NCI-H1694 treated with DMSO at 0.1 percent for 48 hours (cell line): Measurements from ENCODE around the gene IFIH1.
A peak's percentile ranks its signal among the peaks of the same experiment; 100 is the strongest.

Source experiments
- DNase-seq: peaks from one replicate; lab custom pipeline; 2025; lab: John Stamatoyannopoulos, UW

The IFIH1 gene

DNA sequence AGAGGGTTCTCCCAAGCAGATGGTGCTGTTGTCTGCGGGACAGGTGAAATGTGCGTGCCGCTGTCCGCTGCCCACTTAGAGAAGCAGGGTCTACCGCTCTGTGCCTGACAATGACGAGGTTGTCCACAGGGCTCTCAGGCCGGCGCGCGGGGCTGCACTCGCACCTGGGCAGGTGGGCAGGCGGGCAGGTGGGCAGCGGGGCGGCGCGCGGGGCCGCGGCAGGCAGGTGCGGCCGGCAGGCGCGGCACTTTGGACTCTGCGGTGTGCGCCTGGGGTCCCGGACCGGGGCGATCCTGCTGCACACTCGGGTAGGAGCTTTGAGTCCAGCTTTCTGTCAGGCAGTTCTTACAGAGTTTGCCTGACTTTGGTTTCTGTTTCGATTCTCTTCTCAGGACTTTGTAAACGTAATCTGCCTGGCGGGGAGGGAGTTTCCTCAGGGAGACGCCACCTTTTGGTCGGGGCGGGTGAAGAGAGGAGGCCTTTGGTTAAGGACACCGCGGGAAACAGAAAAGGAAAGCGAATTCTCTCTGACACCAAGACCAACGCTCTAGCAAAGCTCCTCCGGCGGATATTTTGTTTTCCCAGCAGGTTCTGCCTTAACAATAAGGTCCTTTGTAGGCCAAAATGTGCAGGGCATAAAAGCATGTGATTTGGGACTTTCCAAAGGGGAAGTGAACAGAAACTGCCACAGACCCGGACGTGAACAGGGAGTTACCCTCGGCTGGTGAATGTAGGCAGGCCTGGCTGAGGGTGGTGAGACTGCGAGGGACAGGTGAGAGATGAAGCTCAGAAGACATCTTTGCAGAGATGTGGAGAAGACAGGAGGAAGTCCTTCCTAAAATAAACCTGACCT, at the start of gene IFIH1:
IFIH1 (minus strand) TSS at position 357 of the 853 bp plus-strand sequence. CDS start 377 bp downstream, outside the sequence.
- DNase-seq, result no peak

DNA sequence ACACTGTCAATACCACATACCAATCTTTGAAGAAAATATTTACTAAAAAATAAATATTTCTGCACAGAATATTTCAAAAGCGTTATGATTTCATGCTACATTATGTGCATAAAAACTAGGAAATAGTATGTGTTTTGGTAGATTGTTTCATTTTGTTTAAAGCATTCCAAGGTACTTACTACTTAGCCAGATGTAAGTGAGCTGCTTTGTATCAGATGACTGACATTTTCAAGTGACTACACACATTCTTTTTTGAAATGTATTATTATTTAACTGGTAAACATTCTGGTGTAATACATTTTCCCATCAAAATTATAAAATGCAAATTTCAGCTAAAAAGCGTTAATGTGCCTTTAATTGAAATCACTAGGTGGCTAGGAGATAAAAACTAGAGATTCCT, 46.9 kb upstream of the IFIH1 start:
- no peak for DNase-seq

DNA sequence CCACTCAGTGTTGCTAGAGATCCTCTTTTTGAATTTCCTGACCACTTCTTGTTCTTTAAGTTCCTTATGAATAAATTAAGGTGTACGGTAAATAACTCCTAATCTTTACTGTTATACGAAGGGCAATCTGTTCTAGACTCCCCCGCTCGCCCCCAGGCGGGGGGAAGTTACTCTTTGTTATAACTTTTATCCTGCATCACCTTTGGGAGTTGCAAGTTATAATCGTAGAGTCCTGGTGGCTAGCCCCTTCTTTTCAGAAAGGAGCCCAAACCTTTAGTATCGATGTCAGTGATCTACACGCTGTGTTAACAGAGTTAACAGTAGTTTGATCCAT, 26.1 kb upstream of the IFIH1 start:
- no peak for DNase-seq

DNA sequence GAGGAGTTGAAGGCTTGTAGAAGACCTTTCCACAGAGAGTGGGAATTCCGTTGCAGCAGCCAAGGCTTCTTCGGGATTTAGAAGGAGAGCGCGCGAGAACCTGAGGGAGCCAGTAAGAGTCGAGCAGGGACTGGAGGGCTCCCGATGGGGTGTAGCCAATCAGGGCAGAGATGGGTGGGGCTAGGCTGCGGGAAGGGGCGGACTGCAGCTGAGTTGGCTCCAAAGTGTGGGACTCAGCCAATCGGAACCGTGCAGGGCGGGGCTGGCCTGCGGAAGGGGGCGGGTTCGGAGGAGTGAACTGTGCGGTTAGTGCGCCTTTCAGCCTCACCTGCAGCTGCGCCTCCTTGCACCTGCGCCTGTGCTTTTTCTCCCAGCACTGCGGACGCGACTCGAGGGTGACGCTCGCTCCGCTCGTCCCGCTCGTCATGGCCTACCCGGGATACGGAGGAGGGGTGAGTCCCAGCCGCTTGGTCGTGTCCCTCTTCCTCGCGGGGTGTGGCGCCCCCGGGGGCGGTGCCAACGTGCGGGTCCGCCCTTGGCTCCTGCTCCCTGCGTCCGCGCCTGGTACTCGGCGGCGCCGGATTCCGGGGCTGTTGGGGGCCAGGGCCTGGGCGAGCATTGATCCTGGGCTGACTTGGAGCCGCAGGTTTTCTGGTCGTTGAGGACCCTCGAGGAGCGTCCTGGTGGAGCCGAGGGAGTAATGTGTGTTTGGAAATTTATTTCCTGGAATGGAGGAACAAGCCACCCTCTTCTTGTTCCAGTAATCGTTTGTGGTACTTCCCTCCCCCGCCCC, 25.5 kb upstream of the IFIH1 start, which contains the start of gene GCA:
GCA (plus strand) TSS at position 309 of the 793 bp plus-strand sequence; CDS start at position 426, 117 bp downstream.
- no peak for DNase-seq

DNA sequence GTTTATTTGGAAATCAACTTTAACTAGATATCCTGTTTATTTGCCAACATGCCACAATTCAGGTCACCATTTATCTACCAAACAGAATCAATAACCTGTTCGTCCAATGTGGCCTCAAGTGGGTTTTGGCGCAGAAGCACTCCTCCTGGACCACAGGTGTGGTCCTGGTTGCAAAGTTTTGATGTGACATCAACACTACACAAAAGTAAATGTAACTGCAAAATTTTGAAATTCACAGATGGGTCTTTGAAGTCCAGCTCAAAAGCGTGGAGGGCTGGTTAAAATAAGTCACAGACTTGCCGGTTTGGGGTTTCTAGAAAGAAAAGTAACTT, 25.0 kb upstream of the IFIH1 start:
- no peak for DNase-seq

DNA sequence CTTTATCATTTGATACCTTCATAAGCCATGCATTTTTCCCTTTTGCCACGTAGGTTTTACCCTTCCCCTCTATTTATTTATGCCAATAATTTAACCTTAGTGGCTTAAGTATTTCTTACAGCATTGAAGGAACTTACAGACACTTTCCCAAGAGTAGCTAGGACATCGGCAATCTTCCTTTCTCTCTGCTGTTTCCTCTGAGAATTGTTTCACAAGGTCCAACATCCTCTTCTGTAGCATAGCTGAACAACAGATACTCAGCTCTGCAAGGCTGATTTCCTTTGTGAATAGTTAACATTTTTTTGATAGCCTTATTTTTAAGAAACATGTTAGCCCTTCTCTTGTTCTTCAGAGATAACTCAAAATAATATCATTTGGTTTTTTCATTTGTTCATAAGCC, 24.4 kb upstream of the IFIH1 start:
- no peak for DNase-seq

DNA sequence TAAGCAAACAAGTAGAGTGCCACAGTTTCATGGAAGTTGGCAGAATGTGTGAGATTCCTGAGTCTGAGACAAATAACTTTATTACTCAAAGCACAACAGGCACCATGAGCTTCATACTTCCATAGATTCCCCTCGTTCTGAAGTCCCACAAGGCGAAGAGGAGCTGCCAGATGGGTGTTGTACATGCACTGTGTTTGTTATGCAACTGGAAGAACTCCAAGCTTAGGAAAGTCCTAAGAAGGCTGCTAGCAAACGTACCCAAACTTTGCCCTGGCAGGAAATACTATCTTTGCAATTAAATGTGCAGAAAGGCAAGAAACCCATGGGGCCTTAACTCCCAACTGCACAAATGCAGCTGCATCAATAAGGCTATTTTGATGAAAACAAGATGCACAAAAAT, 23.8 kb upstream of the IFIH1 start:
- DNase-seq, result no peak

DNA sequence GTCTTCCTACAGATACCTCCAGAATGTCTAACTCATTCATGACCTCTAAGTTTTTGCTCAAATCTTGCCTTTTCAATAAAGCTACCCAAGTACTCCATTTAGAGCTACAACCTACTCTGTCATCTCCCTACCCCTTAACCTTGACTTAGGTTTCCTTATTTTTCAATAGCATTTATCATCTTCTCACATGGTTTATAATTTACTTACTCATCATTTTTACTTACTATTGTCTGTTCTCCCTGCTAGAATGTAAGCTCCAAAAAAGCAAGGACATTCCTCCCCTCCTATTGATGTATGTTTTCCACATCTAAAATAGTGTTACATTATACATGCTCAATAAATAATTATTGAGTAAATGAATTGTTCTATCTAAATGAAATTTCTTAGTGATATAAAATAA, 22.3 kb upstream of the IFIH1 start:
- no peak for DNase-seq

DNA sequence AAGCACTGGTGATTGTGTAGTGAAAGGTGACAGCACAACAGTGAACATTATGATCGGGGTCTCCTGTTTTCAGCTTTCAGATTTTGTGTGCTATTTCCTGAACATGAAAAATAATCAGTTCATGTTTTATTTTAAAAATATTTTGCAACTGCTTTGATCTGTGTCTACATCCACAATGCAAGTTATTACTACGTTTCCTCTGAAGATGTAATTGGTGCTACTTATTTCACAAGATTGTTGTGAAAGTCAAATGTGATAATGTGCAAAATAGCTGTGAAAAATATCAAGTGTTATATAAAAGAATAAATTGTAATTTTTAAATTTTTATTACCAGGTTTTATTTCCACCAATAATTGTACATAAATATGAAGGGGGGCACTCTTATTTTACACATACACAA, 19.4 kb upstream of the IFIH1 start:
- DNase-seq, result no peak

DNA sequence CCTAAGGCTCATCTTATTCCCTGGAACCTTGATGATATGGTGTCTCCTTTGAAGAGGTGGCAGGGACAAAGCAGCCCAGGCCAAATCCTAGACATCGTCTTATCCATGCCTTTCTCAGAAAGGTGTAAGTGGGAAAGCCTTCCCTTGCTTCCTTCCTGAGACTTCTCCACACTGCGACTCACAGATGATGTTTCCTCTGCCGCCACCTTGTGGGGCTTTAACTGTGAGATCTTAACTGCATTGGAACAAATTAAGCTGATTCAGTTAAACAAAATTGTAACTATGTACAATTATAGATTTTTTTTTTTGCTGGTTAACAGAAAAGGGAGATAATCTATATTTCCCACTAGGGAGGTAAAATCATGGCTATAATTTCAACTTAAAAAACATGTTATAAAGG, 15.5 kb upstream of the IFIH1 start:
- DNase-seq, result peak; percentile 9

DNA sequence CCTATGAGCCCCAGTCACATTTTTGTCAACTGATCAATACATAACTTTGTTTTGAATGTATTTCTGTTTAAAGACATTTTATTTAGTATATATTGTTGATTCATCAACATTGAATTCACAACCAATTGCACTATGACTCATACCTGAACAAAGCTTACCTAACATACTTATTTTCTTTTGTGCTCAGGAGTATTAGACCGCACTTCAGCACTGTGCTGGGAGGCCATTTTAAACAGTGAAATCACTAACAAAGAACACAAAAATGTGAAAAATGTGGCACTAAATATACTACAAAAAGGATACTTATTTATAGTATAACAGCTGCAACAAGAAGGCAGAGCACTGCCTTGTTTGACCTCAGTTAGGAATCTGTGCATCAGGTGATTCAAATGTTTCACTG, 12.4 kb upstream of the IFIH1 start:
- DNase-seq, result no peak

DNA sequence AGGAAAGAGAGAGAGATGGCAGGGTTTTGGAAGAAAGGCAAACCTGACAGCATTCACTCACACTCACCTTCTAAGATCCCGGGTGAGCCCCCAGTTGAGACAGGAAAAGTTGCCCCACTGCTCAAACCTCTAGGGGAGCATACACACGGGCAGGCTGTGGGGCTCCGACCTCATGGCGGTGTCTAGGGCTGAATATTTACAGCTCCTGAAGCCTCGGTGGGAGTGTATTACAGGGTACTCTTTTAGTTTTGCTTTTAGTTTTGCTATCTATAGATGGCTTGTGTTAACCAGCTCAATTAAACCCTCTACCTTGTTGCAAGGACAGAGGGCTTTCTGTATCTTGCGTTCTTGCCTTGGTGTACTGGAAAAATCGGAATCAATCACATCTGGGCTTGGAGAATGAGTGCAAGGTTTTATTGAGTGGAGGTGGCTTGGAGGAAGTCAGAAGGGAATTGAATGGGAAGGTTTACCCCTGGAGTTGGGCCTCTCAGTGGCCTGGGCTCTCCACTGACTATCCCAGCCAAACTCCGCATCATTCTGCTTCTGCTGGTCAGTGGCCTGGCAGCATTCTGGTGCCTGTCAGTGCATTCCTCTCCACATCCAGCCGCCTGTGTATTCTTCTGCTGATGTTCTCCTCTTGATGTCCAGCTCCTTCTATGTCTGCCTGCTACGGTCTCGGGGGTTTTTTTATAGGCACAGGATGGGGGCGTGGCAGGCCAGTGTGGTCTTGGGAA, 10.1 kb upstream of the IFIH1 start:
- DNase-seq, result no peak

DNA sequence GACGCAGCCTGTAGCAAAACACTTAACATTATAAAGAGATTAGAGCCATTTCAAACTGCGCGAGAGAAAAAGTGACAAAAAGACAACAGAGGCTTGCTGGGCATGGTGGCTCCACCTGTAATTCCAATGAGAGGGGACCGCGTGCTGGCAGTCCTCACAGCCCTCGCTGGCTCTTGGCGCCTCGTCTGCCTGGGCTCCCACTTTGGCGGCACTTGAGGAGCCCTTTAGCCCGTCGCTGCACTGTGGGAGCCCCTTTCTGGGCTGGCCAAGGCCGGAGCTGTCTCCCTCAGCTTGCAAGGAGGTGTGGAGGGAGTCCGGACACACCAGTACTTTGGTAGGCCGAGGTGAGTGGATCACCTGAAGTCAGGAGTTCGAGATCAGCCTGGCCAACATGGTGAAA, 9.3 kb upstream of the IFIH1 start:
- DNase-seq, result no peak

DNA sequence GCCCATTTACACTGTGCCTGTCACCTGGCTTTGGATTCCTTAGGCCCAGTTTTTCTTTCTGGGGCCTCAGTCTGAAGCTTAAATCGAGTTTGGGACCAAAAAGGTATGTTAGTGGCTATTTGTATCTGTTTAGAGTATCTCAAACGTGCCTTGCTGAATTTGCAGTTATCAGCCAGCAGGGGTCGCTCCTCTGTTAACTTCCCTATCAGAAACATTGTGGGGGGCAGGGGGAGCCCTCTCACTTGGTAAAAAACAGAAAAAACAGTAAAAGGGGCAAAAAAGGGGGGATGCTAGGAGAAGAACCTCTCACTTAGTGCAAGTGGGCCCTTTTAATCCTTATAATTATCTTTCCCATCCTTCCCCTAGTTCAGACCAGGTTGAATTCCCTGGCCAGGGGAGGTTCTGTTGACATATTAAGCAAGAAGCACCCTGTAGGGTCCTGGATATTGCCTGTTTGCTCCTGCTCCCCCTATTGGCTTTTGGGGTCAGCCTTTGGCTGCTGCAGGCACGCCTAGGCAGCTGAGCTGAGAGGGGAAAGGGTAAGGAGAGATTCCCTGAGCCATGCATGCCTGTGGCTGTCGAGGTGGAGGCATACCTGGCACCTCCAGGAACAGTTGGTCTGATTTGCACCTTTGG, 8.8 kb upstream of the IFIH1 start:
- DNase-seq, result peak; percentile 8

DNA sequence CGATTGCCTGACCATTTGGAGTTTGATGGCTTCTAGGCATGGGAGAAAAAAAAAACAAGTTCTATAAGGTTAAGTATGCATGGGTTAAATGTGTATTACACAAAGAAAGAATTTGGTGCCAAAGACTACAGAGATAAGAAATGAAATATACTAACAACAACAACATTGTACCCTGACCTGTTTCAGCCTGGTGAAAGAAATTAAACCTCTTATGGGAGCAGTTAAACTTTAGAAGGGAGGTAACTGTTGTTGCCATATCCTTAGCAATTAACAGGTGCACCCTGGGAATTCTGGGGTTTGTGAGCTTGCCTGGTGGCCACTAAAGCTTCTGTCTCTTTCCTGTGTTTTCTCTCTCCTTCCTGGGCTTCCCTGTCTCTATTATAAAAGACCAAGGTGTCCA, 6.5 kb upstream of the IFIH1 start:
- no peak for DNase-seq

DNA sequence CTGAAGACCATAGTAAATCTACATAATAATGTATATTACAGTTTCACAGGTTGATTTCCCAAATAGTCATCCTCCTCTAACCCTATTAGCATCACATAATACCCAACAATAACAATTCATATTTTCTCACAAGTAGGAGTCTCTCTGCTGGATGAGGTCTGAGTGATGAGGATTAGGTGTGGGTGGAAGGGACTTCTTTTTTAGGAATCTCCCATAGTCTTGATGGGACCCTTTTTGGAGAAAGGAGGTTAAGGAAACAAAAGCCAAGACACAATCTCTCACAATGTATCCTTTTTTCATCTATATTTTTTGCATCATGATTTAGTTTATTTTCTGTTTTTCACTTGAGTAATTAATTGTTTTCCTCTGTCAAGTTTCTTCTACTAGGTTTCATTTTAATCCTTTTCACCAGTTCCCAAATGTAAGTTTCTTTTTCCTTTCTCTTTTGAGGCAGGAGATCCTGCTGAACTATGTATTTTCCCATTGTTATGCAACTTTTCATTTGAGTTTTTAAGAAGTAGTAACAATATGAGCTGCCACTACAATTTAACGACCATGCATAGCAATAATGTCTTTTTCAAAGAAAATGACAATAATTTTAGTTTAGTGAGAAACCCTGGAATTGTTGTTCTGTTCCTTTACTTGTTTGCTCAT, 2.5 kb upstream of the IFIH1 start:
- DNase-seq, result no peak

DNA sequence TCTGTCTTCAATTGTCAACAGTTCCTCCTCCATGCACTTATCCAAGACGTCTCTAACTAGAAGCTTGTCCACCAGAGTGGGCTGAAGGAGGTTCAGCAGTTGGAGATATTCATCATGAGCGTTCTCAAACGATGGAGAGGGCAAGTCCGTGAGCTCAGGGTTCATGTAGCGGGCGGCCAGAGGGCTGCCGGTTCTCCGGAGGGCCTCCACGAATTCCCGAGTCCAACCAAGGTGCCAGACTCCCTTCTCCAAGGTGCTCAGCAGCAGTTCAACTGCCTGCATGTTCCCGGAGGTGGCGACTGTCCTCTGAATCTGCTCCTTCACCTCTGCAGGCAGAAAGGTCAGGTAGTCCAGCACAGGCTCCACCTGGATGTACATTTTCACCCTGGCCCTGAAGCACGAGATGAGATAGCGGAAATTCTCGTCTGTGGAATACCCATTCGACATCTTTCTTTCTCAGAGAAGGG, 590 bp downstream of the IFIH1 start:
- DNase-seq, result no peak

DNA sequence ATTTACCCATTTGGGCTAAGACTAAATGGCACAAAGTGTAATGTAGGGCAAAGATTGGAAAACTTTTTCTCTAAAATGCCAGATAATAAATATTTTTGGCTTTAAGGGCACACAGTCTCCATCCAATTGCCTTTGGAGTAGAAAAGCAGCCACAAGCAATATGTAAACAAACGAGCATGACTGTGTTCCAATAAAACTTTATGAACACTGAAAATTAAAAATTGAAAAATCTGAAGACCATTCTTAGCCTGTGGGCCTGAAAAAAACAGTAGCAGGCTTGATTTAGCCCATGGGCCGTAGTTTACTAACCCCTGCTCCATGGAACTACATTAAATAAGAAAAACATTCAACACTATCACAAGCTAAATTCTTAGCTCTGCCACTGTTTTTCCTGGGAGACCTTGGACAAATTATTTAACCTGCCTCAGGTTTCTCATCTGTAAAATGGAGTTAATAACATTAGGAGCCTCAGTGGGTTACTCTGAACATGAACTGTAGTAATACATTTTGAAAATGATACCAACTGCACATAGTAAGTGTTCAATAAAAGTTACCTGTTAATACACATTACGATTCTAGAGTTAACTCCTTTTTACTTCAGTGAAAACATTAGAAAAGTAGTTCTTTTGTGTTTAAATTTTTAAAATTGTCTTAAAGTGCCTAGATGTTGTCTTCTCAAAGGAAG, 1.3 kb downstream of the IFIH1 start:
- DNase-seq, result no peak

DNA sequence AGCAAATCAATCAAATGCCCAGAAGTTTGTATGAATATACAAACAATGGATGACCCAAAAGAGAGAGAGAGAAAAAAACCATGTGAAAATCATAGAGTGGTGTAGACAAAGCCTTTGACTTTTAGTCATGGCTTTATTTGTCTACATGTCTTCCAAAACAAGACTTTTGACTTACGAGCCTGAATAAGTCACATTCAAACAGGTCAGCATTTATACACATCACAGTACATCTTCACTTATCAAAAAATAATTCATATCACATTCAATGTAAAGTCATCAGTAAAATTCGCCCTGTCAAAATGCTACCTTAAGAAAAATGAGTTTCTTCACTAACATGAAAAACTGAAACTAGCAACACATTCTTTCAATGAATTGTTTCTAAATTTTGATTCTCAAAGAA, 1.9 kb downstream of the IFIH1 start:
- DNase-seq, result no peak

DNA sequence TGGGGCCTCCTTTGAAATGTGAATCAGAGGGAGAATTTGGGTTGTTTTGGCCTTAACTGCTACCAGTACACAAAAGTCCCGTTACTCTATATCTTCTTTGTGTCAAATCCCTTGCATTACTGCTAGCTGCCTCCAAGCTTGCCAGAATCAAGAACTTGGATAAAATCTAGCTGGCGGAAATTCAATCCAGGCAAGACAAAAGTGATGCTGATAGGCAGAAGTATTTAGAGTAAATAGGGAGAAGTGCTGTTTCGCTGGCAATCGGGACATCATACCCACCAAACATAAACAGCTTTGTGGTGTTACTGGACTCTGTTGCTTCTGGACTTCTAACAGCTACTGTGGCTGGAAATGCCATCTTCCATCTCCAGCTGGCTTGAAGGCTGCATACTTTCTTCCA, 2.5 kb downstream of the IFIH1 start:
- DNase-seq, result no peak

DNA sequence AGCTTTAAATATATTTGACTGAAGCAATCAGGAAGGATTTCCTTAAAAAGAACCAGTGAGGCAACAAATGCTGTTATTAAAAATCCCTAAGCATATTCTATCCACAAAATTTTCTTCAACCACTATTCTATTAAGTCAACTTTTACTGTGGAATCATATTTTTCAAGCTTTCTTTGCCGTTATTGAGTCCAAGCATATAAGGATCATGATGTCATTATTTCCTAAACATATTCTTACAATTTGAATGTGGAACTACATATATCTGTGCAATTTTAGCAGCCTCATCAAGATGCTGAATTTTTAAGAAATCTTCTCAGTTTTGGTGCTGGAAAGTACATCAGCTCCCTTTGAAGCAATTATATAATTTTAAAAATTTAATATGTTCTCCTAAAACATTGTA, 5.6 kb downstream of the IFIH1 start:
- no peak for DNase-seq
